ENCODE data around the gene ANTXRL.
"Not testable (repeated sequence)": the region's sequence is repeated elsewhere in the genome, so short reads cannot be mapped to it uniquely, and the experiment has no call there.

Gene ANTXRL

DNA sequence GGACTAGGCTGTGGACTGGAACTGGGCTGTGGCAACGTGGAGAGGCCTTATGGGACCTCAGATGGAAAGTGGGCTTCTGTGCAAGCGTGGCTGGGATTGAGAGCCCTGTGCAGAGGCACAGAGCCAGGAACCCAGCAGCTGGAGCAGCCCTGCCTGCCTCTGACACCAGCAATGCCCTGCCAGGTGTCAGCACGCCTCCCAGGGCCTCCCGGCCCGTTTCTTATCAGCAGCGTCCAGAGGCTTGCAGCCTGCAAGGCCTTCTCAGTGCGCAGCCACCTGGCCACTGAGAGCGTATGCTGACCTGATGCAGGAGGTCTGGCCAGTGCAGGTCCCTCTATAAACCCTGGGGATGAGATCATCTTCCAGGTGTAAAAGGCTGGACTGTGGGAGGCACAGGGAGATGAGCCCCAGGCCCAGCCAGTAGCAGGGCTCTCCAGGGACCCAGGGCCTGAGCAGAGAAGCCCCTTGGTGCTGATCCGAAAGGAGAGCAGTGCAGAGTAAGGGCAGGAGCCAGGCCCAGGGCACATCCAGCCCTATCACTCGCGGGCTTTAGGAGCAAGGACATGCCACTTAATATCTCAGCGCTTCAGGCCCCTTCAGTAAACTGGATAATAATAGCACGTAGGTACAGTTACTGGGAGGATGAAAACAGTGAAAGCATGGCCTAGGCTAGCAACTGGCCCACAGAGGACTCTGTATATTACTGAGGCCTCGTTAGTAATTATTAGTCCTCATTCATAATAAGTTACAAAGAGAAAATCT, 38.8 kb upstream of the ANTXRL start:
- no CpG with 5 or more reads among the region's 14 CpGs for WGBS, 2 donors (ENCODE audit: extremely low coverage in 2 of 2, insufficient read length in 2 of 2, insufficient replicate concordance in 1 of 2)
- no peak overlapping the region for H3K4me2 ChIP-seq (ENCODE audit: insufficient read depth, low read length, poor library complexity, severe bottlenecking)
- H4K8ac ChIP-seq (ENCODE audit: low read depth, low read length): no peak overlapping the region
- peak overlapping the region; percentile 70 for H3K23ac ChIP-seq (ENCODE audit: low read depth, low read length, poor library complexity)
- H3K4me3 ChIP-seq (ENCODE audit: low read length in 2 of 2): no peak overlapping the region
- peak overlapping the region; percentile 17 for H3K9ac ChIP-seq (ENCODE audit: low read depth, low read length, poor library complexity)
- no peaks in the 10 kb centered on the region for H3K79me1 ChIP-seq (ENCODE audit: low read depth, low read length)
- H2BK12ac ChIP-seq (ENCODE audit: low read length): no peak overlapping the region
- no peak for DNase-seq (ENCODE audit: low spot score)
- peak overlapping the region; percentile 24 for H2AK5ac ChIP-seq (ENCODE audit: low read depth, low read length)
- H3K14ac ChIP-seq (ENCODE audit: low read length): peak overlapping the region; percentile 86
- H3K36me3 ChIP-seq (replicated peaks in 1 of 2; ENCODE audit: control insufficient read depth in 2 of 2, insufficient read depth in 2 of 2, low read length in 2 of 2): no peaks in the 10 kb centered on the region
- H2BK5ac ChIP-seq (ENCODE audit: low read length): no peak overlapping the region
- no peak overlapping the region for H2AFZ ChIP-seq (ENCODE audit: low read length)
- no peak overlapping the region for H2BK120ac ChIP-seq (ENCODE audit: low read depth, low read length)
- no peak overlapping the region for H2BK15ac ChIP-seq (ENCODE audit: low read length)
- no peaks in the 10 kb centered on the region for H3K27me3 ChIP-seq (ENCODE audit: control insufficient read depth in 3 of 3, insufficient read depth in 3 of 3, low read depth in 1 of 3, low read length in 3 of 3)
- H3K9me3 ChIP-seq (replicated peaks in 1 of 2; ENCODE audit: control insufficient read depth in 2 of 2, insufficient read depth in 1 of 2, low read depth in 1 of 2, low read length in 2 of 2): no peaks in the 10 kb centered on the region
- no peak overlapping the region for H3K27ac ChIP-seq (replicated peaks; ENCODE audit: low read length)
- no peak overlapping the region for H3K18ac ChIP-seq (ENCODE audit: low read length)
- H4K91ac ChIP-seq (ENCODE audit: low read depth, low read length, poor library complexity): peak overlapping the region; percentile 11
- H3K4ac ChIP-seq (ENCODE audit: low read length): peak overlapping the region; percentile 7
- no peaks in the 10 kb centered on the region for H3K4me1 ChIP-seq (ENCODE audit: control insufficient read depth in 2 of 2, insufficient read depth in 1 of 2, low read depth in 1 of 2, low read length in 2 of 2)

DNA sequence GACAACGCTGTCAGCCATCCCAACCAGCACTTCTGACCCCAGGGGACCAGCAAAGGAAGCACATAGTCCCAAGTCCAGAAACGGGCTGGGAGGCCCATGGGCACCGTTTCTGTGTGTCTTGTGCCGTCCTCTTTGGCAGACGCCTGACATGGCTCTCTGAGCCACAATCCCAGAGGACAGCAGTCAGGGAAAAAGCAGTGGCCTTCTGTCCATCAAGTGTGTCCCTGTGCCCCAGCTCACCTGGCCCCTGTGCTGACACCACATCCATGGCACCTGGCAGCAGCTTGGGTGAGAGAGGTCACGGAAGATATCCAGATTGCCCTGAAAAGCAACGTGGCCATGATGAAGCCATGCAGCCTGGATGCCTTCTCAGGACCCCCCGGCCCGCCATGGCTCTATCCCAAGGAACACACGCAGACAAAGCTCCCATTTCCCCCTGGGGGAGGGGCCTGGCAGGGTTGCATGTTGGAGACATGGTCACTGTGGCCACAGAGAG, 38.1 kb upstream of the ANTXRL start:
- no CpG with 5 or more reads among the region's 10 CpGs for WGBS, 2 donors (ENCODE audit: extremely low coverage in 2 of 2, insufficient read length in 2 of 2, insufficient replicate concordance in 1 of 2)
- DNase-seq (ENCODE audit: low spot score): no peak
- Histone ChIP-seq H3K36me3 (replicated peaks in 1 of 2; ENCODE audit: control insufficient read depth in 2 of 2, insufficient read depth in 2 of 2, low read length in 2 of 2) (no peaks in the 10 kb centered on the region), H4K8ac (ENCODE audit: low read depth, low read length) (no peak overlapping the region), H3K23ac (ENCODE audit: low read depth, low read length, poor library complexity) (peak overlapping the region; percentile 29), H3K4ac (ENCODE audit: low read length) (no peak overlapping the region), H2BK5ac (ENCODE audit: low read length) (no peak overlapping the region), H3K4me2 (ENCODE audit: insufficient read depth, low read length, poor library complexity, severe bottlenecking) (no peak overlapping the region), H3K27ac (replicated peaks; ENCODE audit: low read length) (no peak overlapping the region), H3K9me3 (replicated peaks in 1 of 2; ENCODE audit: control insufficient read depth in 2 of 2, insufficient read depth in 1 of 2, low read depth in 1 of 2, low read length in 2 of 2) (no peaks in the 10 kb centered on the region), H3K27me3 (ENCODE audit: control insufficient read depth in 3 of 3, insufficient read depth in 3 of 3, low read depth in 1 of 3, low read length in 3 of 3) (no peaks in the 10 kb centered on the region), H2BK120ac (ENCODE audit: low read depth, low read length) (no peak overlapping the region), H3K14ac (ENCODE audit: low read length) (peak overlapping the region; percentile 72), H4K91ac (ENCODE audit: low read depth, low read length, poor library complexity) (no peak overlapping the region), H3K18ac (ENCODE audit: low read length) (peak overlapping the region; percentile 79), H2BK12ac (ENCODE audit: low read length) (no peak overlapping the region), H2BK15ac (ENCODE audit: low read length) (no peak overlapping the region), H2AFZ (ENCODE audit: low read length) (no peak overlapping the region), H3K4me1 (ENCODE audit: control insufficient read depth in 2 of 2, insufficient read depth in 1 of 2, low read depth in 1 of 2, low read length in 2 of 2) (no peaks in the 10 kb centered on the region), H3K4me3 (ENCODE audit: low read length in 2 of 2) (no peak overlapping the region), H2AK5ac (ENCODE audit: low read depth, low read length) (no peak overlapping the region), H3K79me1 (ENCODE audit: low read depth, low read length) (no peaks in the 10 kb centered on the region), H3K9ac (ENCODE audit: low read depth, low read length, poor library complexity) (peak overlapping the region; percentile 2)

DNA sequence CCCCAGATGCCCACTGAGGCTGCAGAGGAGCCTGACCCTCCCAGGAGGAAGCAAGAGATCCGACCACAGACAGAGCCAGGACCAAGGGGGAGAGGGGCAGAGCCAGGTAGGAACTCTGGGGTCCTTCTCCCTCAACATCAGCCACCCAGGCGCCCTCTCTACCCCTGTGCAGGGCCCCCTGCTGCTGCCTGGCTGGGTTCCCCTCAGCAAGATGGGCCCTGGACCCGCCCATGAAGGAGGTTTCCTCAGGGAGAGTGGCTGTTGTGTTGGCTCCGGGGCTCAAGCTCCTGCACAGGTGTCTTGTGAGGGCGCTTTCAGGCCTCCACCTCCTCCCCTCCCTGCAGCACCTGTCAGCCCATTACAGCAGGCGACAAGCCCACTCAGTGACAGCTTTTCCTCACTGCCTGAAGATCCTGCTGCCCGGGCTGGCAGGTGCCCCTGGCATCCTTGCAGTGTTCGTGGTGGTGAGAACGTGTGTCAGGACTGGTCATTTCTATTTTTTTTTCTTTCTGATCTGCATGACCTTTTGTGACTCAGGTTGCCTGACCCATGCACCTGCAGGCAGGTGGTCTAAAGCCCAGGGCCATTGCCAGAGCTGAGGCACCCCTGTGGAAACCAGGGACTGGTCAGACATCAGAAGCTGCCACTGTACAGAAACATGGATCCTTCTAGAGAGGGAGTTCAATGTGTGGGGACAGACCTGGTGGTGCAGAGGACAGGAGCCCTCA, 37.0 kb upstream of the ANTXRL start:
- not testable (repeated sequence) for H3K9me3 ChIP-seq (replicated peaks in 1 of 2; ENCODE audit: control insufficient read depth in 2 of 2, insufficient read depth in 1 of 2, low read depth in 1 of 2, low read length in 2 of 2); H3K4me2 ChIP-seq (ENCODE audit: insufficient read depth, low read length, poor library complexity, severe bottlenecking); H2AK5ac ChIP-seq (ENCODE audit: low read depth, low read length); H3K79me1 ChIP-seq (ENCODE audit: low read depth, low read length); H3K23ac ChIP-seq (ENCODE audit: low read depth, low read length, poor library complexity); H2BK120ac ChIP-seq (ENCODE audit: low read depth, low read length); H4K91ac ChIP-seq (ENCODE audit: low read depth, low read length, poor library complexity); H3K18ac ChIP-seq (ENCODE audit: low read length); H2BK12ac ChIP-seq (ENCODE audit: low read length); H3K14ac ChIP-seq (ENCODE audit: low read length); H2BK15ac ChIP-seq (ENCODE audit: low read length); H4K8ac ChIP-seq (ENCODE audit: low read depth, low read length); H3K27me3 ChIP-seq (ENCODE audit: control insufficient read depth in 3 of 3, insufficient read depth in 3 of 3, low read depth in 1 of 3, low read length in 3 of 3); H3K27ac ChIP-seq (replicated peaks; ENCODE audit: low read length); H3K36me3 ChIP-seq (replicated peaks in 1 of 2; ENCODE audit: control insufficient read depth in 2 of 2, insufficient read depth in 2 of 2, low read length in 2 of 2); H3K4ac ChIP-seq (ENCODE audit: low read length); DNase-seq (ENCODE audit: low spot score); H2BK5ac ChIP-seq (ENCODE audit: low read length); H2AFZ ChIP-seq (ENCODE audit: low read length); H3K4me1 ChIP-seq (ENCODE audit: control insufficient read depth in 2 of 2, insufficient read depth in 1 of 2, low read depth in 1 of 2, low read length in 2 of 2); H3K4me3 ChIP-seq (ENCODE audit: low read length in 2 of 2); H3K9ac ChIP-seq (ENCODE audit: low read depth, low read length, poor library complexity)
- no CpG with 5 or more reads among the region's 9 CpGs for WGBS, 2 donors (ENCODE audit: extremely low coverage in 2 of 2, insufficient read length in 2 of 2, insufficient replicate concordance in 1 of 2)

DNA sequence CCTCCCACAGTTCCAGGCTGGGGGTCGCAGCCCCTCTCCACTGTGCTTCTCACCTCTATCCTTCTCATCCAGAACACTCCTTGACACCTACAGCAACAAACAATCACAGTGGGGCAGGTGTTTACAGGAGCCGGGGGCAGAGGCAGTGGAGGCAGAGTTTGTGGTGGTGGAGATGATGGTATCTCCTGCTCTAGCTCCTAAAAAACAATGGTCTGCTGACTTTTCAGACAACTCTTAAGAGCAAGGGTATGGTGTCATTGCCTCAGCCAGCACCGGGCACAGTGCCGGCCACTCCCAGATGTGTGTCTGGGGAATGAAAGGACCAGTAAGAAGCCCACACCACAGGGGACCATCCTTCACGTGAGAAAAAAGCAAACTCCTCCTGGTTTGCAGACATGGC, 36.3 kb upstream of the ANTXRL start:
- Histone ChIP-seq H4K91ac (ENCODE audit: low read depth, low read length, poor library complexity) (no peak overlapping the region), H3K4ac (ENCODE audit: low read length) (no peak overlapping the region), H4K8ac (ENCODE audit: low read depth, low read length) (no peak overlapping the region), H2BK12ac (ENCODE audit: low read length) (no peak overlapping the region), H2AFZ (ENCODE audit: low read length) (no peak overlapping the region), H3K14ac (ENCODE audit: low read length) (no peak overlapping the region), H3K18ac (ENCODE audit: low read length) (peak overlapping the region; percentile 77), H3K27me3 (ENCODE audit: control insufficient read depth in 3 of 3, insufficient read depth in 3 of 3, low read depth in 1 of 3, low read length in 3 of 3) (no peaks in the 10 kb centered on the region), H3K23ac (ENCODE audit: low read depth, low read length, poor library complexity) (no peak overlapping the region), H2BK5ac (ENCODE audit: low read length) (no peak overlapping the region), H3K4me2 (ENCODE audit: insufficient read depth, low read length, poor library complexity, severe bottlenecking) (no peak overlapping the region), H3K36me3 (replicated peaks in 1 of 2; ENCODE audit: control insufficient read depth in 2 of 2, insufficient read depth in 2 of 2, low read length in 2 of 2) (no peaks in the 10 kb centered on the region), H3K27ac (replicated peaks; ENCODE audit: low read length) (no peak overlapping the region), H2BK15ac (ENCODE audit: low read length) (no peak overlapping the region), H2AK5ac (ENCODE audit: low read depth, low read length) (no peak overlapping the region), H3K9ac (ENCODE audit: low read depth, low read length, poor library complexity) (no peak overlapping the region), H3K79me1 (ENCODE audit: low read depth, low read length) (no peaks in the 10 kb centered on the region), H3K4me3 (ENCODE audit: low read length in 2 of 2) (no peak overlapping the region), H3K4me1 (ENCODE audit: control insufficient read depth in 2 of 2, insufficient read depth in 1 of 2, low read depth in 1 of 2, low read length in 2 of 2) (no peaks in the 10 kb centered on the region), H2BK120ac (ENCODE audit: low read depth, low read length) (no peak overlapping the region), H3K9me3 (replicated peaks in 1 of 2; ENCODE audit: control insufficient read depth in 2 of 2, insufficient read depth in 1 of 2, low read depth in 1 of 2, low read length in 2 of 2) (no peaks in the 10 kb centered on the region)
- WGBS, 2 donors (ENCODE audit: extremely low coverage in 2 of 2, insufficient read length in 2 of 2, insufficient replicate concordance in 1 of 2): no CpG with 5 or more reads among the region's 5 CpGs
- no peak for DNase-seq (ENCODE audit: low spot score)

Measured in neuronal stem cell (in vitro differentiated cells).